ENCODE results near the gene RICTOR.

GRCh38 chr5:39053189-39053588 is 21.0 kb downstream of the RICTOR start:
- TF ChIP-seq POLR2AphosphoS5 (IDR thresholded peaks at IDR 0.05; ENCODE audit: low read depth, low read length) (no peak), POU2F2 (IDR thresholded peaks at IDR 0.05; ENCODE audit: low read depth, low read length) (no peak), POLR2A (IDR thresholded peaks at IDR 0.05; ENCODE audit: low read depth, low read length) (no peak)
